ENCODE data around the gene SCD5. TPM values are rescaled to one million over a fixed set of nuclear protein-coding genes. Genes with fewer than 3 reads are reported as not detected.
"Not testable (repeated sequence)": the region's sequence is repeated elsewhere in the genome, so short reads cannot be mapped to it uniquely, and the experiment has no call there.

SCD5 gene
- 1 to 10 TPM; 6.2 to 6.9 TPM for total RNA-seq

DNA sequence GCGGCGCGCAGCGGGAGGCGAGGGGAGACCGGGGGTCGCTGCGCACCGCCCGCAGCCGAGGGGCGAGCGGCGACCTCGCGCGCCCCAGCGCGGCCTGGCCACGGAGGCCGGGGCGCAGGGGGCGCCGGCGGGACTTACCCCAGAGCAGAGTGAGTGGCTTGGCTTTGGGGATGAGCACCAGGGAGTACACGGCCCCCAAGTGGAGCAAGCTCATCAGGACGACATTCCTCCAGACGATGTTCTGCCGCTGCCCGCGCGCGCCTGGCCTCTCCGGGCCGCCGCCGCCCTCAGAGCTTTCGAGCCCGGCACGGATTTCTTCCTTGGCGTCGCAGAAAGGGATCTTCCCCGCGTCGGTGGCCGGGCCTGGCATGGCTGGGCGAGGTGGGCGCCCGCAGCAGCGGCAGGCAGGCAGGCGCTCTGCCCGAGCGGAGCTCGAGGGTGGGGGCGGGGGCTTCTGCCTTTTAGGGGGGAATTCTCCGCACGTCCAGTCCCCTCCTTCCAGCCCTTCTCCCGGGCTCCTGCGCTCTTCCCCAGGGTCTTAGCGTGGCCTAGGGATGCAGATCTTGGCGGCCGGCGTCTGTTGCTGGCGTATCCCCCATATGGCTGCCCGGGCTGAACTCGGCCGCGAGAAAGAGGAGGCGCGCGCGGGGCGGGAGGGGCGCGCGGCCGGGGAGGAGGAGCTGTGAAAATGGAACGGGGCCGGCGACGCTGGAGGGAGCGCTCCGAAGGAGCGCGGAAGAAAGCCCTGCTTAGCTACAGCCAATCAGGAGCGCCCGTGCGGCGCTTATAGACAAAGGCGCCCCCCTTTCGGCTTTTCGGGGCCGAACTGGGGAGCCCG lies at the start of gene SCD5:
Gene SCD5, minus strand, starts transcription at position 629 of the 838 bp plus-strand sequence. Its CDS starts 259 bp downstream, at position 370.
- peaks cover 58% of the 10 kb centered on the region for H3K27me3 Mint-ChIP-seq
- H3K27ac Mint-ChIP-seq = no peak within 1 kb of the TSS

DNA sequence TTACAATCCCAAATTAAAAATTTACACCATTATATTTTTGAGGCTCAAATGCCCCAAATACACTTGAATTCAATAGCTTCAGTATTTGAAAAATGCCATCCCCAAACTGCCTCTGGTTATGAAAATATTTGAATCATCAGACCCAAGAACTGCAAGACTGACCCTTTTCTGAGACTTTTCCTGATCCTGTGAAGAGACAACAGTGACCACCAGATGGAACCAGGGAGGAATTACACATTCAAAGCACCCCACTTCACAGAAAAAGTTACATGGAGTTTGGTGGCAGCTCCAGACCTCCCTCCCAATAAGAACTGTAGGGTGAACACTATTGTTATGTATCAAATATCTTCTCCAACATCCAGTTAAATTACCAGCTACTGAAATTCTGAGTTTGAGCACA lies 44.0 kb upstream of the SCD5 start:
- Mint-ChIP-seq H3K9me3 (no peaks in the 10 kb centered on the region), H3K27ac (no peak overlapping the region), H3K36me3 (peaks cover 37% of the 10 kb centered on the region), H3K27me3 (no peaks in the 10 kb centered on the region), H3K4me3 (no peak overlapping the region), H3K4me1 (peaks cover 2% of the 10 kb centered on the region)
- DNase-seq (no peak), ATAC-seq (ENCODE audit: low read depth) (no peak)
- POLR2A ChIA-PET = no interaction called here

More for the DNA sequence above, at the start of gene SCD5:
- H3K4me3 Mint-ChIP-seq = peak within 1 kb of the TSS; percentile 82
- H3K36me3 Mint-ChIP-seq = peaks cover 4% of the 10 kb centered on the region
- no peaks in the 10 kb centered on the region for H3K9me3 Mint-ChIP-seq
- DNase-seq = peak; percentile 76
- ATAC-seq (ENCODE audit: low read depth) = peak; percentile 98
- POLR2A ChIA-PET = interaction anchor here (0.5 to 1.4 kb wide), 3 partner anchors 50 to 369 kb away, joined by 3 to 7 read pairs (median 5); partner anchors contain the start of gene THAP9
- peaks cover 18% of the 10 kb centered on the region for H3K4me1 Mint-ChIP-seq

DNA sequence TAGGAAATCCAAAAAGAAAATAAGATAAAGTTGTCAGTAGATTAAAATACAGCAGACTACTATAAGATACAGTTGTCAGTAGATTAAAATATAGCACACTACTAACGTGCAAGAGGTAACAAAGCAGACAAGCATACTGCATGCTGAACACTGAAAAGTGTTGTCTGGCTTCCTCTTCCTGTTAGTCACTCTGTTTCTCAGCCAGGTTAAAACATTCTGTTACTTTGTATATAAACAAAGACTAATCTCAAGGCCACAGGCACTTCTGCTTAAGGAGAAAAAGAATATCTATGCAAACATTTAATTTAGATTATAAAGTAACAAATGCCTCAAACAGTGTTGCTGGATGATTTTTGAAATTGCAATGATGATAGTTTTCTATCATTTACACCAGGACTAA lies 41.0 kb upstream of the SCD5 start:
- POLR2A ChIA-PET = no interaction called here
- Mint-ChIP-seq H3K9me3 (no peaks in the 10 kb centered on the region), H3K4me3 (no peak overlapping the region), H3K27ac (no peak overlapping the region), H3K4me1 (no peaks in the 10 kb centered on the region), H3K36me3 (peaks cover 25% of the 10 kb centered on the region), H3K27me3 (no peaks in the 10 kb centered on the region)
- no peak for DNase-seq
- ATAC-seq (ENCODE audit: low read depth) = no peak

DNA sequence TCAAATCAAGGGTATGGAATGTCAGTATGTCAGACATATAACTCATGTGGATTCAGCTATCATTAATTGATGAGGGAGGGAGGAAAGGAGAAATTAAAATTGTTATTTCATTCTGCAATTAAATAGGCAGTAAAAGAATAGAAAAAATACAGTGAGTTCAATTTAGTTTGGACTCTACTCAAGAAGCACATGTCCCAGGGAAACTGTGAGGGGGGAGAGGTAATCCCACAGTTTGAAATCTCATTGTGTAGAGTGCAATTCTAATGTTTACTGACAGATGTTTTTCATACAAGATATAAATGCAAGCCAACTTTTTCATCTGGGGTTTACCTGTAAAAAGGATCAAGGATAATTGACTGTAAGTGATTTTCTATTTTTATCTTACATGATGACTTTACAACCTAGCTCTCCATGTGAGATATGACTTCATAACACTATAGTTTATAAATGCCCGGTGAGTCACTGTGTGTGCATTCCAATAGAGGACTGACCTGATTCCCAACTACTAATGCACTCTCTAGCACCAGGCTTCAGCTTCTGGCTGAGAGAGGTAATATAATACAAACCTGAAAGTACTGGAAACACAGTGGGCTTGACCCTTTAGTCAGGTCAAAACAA lies 35.2 kb upstream of the SCD5 start:
- POLR2A ChIA-PET = interaction anchor here (0.6 kb wide), 1 partner anchor 634 kb away, joined by 5 read pairs; no protein-coding TSS in a partner anchor
- H3K36me3 Mint-ChIP-seq = peaks cover 28% of the 10 kb centered on the region
- no peak for DNase-seq
- no peak overlapping the region for H3K4me3 Mint-ChIP-seq
- no peak for ATAC-seq (ENCODE audit: low read depth)
- H3K9me3 Mint-ChIP-seq = peaks cover 2% of the 10 kb centered on the region
- H3K27me3 Mint-ChIP-seq = no peaks in the 10 kb centered on the region
- H3K4me1 Mint-ChIP-seq = peaks cover 1% of the 10 kb centered on the region
- no peak overlapping the region for H3K27ac Mint-ChIP-seq

DNA sequence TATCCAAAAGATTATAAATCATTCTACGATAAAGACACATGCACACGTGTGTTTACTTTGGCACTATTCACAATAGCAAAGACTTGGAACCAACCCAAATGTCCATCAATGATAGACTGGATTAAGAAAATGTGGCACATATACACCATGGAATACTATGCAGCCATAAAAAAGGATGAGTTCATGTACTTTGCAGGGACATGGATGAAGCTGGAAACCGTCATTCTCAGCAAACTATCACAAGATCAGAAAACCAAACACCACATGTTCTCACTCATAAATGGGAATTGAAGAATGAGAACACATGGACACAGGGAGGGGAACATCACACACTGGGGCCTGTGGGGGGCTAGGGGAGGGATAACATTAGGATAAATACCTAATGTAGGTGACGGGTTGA lies 34.5 kb upstream of the SCD5 start:
- DNase-seq; H3K9me3 Mint-ChIP-seq; POLR2A ChIA-PET; H3K27ac Mint-ChIP-seq; H3K4me3 Mint-ChIP-seq; ATAC-seq (ENCODE audit: low read depth); H3K4me1 Mint-ChIP-seq; H3K27me3 Mint-ChIP-seq: not testable (repeated sequence)
- peaks cover 29% of the 10 kb centered on the region for H3K36me3 Mint-ChIP-seq

DNA sequence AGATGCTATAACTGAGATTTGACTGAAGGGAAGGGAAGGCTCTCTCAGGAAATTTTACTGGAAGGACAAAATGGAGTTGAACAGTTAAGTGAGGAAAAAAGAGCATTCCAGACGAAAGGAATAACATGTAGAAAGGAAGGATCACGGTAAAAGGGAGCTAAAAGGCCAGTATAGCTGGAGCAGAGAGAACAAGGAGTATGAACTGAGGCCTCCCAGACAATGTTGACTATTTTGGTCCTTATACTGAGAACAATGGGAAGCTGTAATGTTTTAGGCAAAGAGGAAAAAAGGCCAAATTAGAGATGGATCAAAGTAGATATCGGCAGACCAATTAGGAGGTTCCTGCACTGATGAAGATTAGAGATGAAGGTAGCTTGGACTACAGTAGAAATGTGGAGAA lies 26.8 kb upstream of the SCD5 start:
- Mint-ChIP-seq H3K27ac (no peak overlapping the region), H3K36me3 (peaks cover 31% of the 10 kb centered on the region), H3K9me3 (no peaks in the 10 kb centered on the region), H3K4me3 (no peak overlapping the region), H3K27me3 (no peaks in the 10 kb centered on the region), H3K4me1 (peaks cover 1% of the 10 kb centered on the region)
- ATAC-seq (ENCODE audit: low read depth) (no peak), DNase-seq (no peak)
- POLR2A ChIA-PET = no interaction called here

DNA sequence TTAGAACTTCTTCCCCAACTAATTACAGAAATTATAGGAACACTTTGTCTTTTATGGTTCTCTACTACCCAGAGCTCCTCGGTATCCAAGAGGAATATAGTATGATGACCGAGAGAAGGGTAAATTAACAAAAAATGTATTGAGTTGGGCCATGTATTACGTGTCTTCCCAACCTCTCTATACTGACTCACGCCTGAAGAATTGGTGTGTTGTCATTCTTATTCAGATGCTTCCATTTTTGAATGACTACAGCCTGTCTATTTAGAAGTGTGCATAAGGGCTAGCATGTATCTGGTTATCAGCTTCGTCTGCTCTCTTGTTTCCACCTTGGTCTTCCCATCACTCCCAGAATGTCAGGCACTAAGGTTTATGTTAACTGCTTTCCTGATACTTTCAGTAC lies 24.5 kb upstream of the SCD5 start:
- Mint-ChIP-seq H3K4me3 (no peak overlapping the region), H3K27me3 (no peaks in the 10 kb centered on the region), H3K27ac (no peak overlapping the region), H3K36me3 (peaks cover 37% of the 10 kb centered on the region), H3K4me1 (peaks cover 8% of the 10 kb centered on the region), H3K9me3 (no peaks in the 10 kb centered on the region)
- DNase-seq = no peak
- POLR2A ChIA-PET = no interaction called here
- ATAC-seq (ENCODE audit: low read depth) = no peak

DNA sequence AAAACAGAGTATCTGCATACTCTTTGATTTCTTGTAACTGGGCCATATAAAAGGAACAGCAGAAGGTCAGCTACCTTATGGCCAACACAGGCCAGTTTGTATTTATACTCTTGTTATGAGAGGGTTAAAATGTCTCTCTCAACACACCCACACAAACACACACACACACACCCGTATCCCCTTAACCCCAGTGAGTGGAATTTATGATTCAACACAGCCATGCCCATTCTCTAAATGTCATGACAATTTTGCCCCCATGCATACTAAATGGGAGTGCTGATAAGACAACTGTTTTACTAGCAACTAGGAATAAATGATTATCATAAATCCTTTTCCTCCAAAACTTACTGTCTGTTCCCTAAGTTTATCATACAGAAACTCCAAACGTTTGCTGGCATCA lies 22.1 kb upstream of the SCD5 start:
- POLR2A ChIA-PET = no interaction called here
- Mint-ChIP-seq H3K36me3 (peaks cover 38% of the 10 kb centered on the region), H3K27me3 (no peaks in the 10 kb centered on the region), H3K4me1 (peaks cover 8% of the 10 kb centered on the region), H3K4me3 (no peak overlapping the region), H3K9me3 (no peaks in the 10 kb centered on the region), H3K27ac (no peak overlapping the region)
- ATAC-seq (ENCODE audit: low read depth) (no peak), DNase-seq (no peak)

DNA sequence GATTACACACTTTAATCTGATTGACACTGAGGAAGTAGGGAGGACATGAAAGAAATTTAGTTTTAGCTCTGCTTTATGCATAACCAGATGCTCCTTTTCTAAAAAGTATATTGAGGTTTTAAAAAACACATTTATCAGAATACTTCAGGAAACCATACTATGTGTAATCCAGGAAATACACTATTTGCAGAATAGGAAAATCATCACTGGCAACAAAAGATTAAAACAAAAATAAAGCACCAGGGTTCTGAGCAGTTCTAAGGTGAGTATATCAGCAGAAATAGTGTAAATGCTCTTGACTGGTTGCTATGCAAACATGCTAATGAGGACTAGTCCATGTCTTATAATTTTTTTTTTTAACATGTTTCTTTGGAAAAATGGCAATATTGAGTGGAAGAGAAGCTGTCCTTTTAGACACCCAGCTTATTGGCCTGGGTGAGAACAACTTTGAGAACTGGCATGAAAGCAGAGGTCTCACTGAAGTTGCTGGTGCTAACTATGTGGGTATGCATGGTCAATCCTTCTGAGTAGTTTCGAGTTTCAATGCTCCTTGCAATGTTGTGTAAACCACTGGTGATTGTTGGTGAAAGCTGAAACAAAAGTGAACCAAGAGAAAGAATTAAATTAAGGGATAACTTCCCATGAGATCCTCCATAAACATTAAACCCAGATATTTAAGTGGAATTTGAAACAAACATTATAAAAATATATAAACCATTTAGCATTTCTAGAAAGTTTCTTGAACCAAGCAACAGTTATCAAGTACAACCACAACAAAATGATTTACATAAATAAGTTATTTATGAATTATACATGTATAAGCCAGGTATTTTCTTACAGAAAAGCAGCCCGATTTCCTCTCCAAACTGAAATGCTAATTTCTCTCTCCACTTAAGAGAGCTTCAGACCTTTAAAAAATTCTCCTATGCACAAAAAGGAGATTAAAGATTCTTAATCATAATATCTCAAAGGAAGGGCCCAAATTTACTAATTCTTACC lies 20.4 kb upstream of the SCD5 start:
- no peak overlapping the region for H3K27ac Mint-ChIP-seq

DNA sequence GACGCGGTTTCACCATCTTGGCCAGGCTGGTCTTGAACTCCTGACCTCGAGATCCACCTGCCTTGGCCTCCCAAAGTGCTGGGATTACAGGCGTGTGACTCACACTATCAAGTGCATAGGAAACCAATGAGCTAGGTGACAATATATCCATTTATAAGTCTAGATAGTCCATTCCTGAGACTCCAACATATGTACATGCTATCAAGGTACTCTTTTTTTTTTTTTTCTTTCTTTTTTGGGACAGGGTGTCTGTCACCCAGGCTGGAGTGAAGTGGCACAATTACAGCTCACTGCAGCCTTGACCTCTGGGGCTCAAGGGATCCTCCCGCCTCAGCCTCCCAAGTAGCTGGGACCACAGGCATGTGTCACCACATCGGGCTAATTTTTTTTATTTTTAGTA lies 18.3 kb upstream of the SCD5 start:
- H3K4me3 Mint-ChIP-seq; H3K9me3 Mint-ChIP-seq; DNase-seq; ATAC-seq (ENCODE audit: low read depth); H3K27ac Mint-ChIP-seq; H3K27me3 Mint-ChIP-seq; H3K4me1 Mint-ChIP-seq: not testable (repeated sequence)
- peaks cover 28% of the 10 kb centered on the region for H3K36me3 Mint-ChIP-seq
- POLR2A ChIA-PET = interaction anchor here (0.6 kb wide), 2 partner anchors 33 to 701 kb away, joined by 3 to 6 read pairs; no protein-coding TSS in a partner anchor

More for the DNA sequence above, 20.4 kb upstream of the SCD5 start:
- H3K9me3 Mint-ChIP-seq = no peaks in the 10 kb centered on the region
- peaks cover 8% of the 10 kb centered on the region for H3K4me1 Mint-ChIP-seq
- H3K27me3 Mint-ChIP-seq = no peaks in the 10 kb centered on the region
- no peak for DNase-seq
- POLR2A ChIA-PET = interaction anchor here (0.7 kb wide), 1 partner anchor 465 kb away, joined by 3 read pairs; the partner anchor contains the start of gene COQ2
- no peak for ATAC-seq (ENCODE audit: low read depth)
- H3K4me3 Mint-ChIP-seq = no peak overlapping the region
- H3K36me3 Mint-ChIP-seq = peaks cover 32% of the 10 kb centered on the region

DNA sequence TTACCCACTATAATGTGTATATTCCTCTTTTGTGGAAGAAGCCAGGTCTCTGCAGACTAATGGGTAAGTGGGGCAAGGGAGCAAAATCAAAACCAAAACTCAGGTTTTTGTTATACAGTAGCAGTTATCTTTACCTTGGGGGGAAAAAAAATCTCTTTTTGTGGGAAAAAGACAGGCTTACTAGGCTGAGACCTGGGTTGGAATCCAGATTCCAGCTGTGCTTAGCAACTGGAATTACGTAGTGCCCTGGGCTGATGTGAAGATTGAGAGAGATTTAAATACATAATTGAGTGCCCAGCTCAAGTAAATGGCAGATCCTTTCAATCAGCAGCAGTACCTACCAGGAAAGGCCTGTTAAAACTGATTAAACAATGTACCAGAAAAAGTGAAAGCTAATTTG lies 15.4 kb upstream of the SCD5 start:
- peaks cover 15% of the 10 kb centered on the region for H3K36me3 Mint-ChIP-seq
- ATAC-seq (ENCODE audit: low read depth) (no peak), DNase-seq (no peak)
- H3K27me3 Mint-ChIP-seq = no peaks in the 10 kb centered on the region
- H3K4me3 Mint-ChIP-seq = no peak overlapping the region
- no peak overlapping the region for H3K27ac Mint-ChIP-seq
- peaks cover 9% of the 10 kb centered on the region for H3K4me1 Mint-ChIP-seq
- H3K9me3 Mint-ChIP-seq = no peaks in the 10 kb centered on the region
- POLR2A ChIA-PET = no interaction called here

DNA sequence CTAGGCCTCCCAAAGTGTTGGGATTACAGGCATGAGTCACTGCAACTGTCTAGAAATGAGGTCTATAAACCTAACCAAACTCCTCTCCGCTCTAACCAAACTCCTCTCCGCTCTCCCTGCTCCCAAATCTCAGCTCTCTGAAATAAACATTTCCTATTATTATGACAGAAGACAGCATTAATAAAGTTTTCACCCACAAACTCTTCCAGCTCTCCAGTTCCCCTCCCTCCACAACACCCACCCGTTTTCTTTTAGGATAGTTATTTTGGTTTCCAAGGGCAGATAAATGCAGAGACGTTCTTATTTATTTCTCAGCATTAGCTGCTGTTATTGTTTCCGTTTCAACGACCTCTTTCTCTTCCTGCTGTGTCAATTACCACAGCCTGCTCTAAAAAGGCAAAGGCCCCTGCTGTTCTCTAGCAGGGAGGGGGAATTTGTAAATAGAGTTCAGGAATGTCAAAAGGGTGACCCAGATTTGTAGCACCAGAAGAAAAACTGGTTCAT lies 13.3 kb upstream of the SCD5 start:
- POLR2A ChIA-PET = interaction anchor here (1.2 kb wide), 1 partner anchor 12 kb away, joined by 4 read pairs; no protein-coding TSS in a partner anchor
- peaks cover 3% of the 10 kb centered on the region for H3K9me3 Mint-ChIP-seq
- no peak for DNase-seq
- H3K27ac Mint-ChIP-seq = no peak overlapping the region
- ATAC-seq (ENCODE audit: low read depth) = no peak
- peaks cover 4% of the 10 kb centered on the region for H3K36me3 Mint-ChIP-seq
- H3K4me3 Mint-ChIP-seq = no peak overlapping the region
- peaks cover 3% of the 10 kb centered on the region for H3K27me3 Mint-ChIP-seq
- peaks cover 2% of the 10 kb centered on the region for H3K4me1 Mint-ChIP-seq

DNA sequence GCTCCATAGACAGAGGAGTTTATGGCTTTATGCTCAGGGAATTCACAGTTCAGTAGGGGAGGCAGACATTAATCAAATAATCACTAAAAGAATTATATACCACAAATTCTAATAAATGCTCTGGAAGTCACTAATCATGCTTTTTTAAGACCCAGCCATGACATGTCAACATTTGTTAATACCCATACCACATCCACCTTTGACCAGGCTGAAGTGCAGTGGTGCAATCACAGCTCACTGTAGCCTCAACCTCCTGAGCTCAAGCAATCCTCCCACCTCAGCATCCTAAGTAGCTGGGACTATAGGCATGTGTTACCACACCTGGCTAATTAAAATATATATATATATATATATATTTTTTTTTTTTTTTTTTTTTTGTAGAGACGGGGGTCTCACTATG lies 12.8 kb upstream of the SCD5 start:
- peaks cover 4% of the 10 kb centered on the region for H3K36me3 Mint-ChIP-seq
- H3K4me3 Mint-ChIP-seq = no peak overlapping the region
- DNase-seq (no peak), ATAC-seq (ENCODE audit: low read depth) (no peak)
- POLR2A ChIA-PET = interaction anchor here (1.2 kb wide), 1 partner anchor 12 kb away, joined by 4 read pairs; no protein-coding TSS in a partner anchor
- peaks cover 2% of the 10 kb centered on the region for H3K4me1 Mint-ChIP-seq
- peaks cover 3% of the 10 kb centered on the region for H3K9me3 Mint-ChIP-seq
- H3K27ac Mint-ChIP-seq = no peak overlapping the region
- H3K27me3 Mint-ChIP-seq = peaks cover 3% of the 10 kb centered on the region
